Stimulated activated CD8-positive, alpha-beta memory T cell treated with anti-CD3 and anti-CD28 coated beads, Interleukin-15, amount 100 ng/mL, for 48 hours (primary cell): ENCODE results near the gene AAMDC.
"Not testable (repeated sequence)": the region's sequence is repeated elsewhere in the genome, so short reads cannot be mapped to it uniquely, and the experiment has no call there.

Experiments used
- DNase-seq, 2 donors: peaks; one replicate each; pipeline ENCODE4 v3.0.0-alpha.2; 2020; ENCODE audit warnings: low read depth in 2 of 2

The AAMDC gene

GRCh38 chr11:77821349-77821851 lies 456 bp downstream of the AAMDC start:
- DNase-seq: no peak

- DNase-seq: not testable (repeated sequence)
Measured at GRCh38 chr11:77822126-77822525, 1.2 kb downstream of the AAMDC start.

- DNase-seq: no peak
Measured at GRCh38 chr11:77823775-77824174, 2.8 kb downstream of the AAMDC start.

- no peak for DNase-seq
Measured at GRCh38 chr11:77828926-77829325, 8.0 kb downstream of the AAMDC start.

GRCh38 chr11:77833302-77833701 lies 12.4 kb downstream of the AAMDC start:
- no peak for DNase-seq

GRCh38 chr11:77842441-77843121 lies 21.6 kb downstream of the AAMDC start:
- DNase-seq: no peak

GRCh38 chr11:77843700-77844099 lies 22.8 kb downstream of the AAMDC start:
- DNase-seq: not testable (repeated sequence)

GRCh38 chr11:77851503-77851902 lies 30.6 kb downstream of the AAMDC start:
- DNase-seq: no peak

- no peak for DNase-seq
Measured at GRCh38 chr11:77854838-77855237, 33.9 kb downstream of the AAMDC start.

GRCh38 chr11:77857906-77858457 lies 37.0 kb downstream of the AAMDC start:
- not testable (repeated sequence) for DNase-seq

GRCh38 chr11:77861444-77861843 lies 40.5 kb downstream of the AAMDC start:
- DNase-seq: not testable (repeated sequence)

GRCh38 chr11:77865805-77866204 lies 44.9 kb downstream of the AAMDC start:
- no peak for DNase-seq

- no peak for DNase-seq
Measured at GRCh38 chr11:77866336-77866735, 45.4 kb downstream of the AAMDC start.

GRCh38 chr11:77868744-77869143 lies 47.8 kb downstream of the AAMDC start:
- no peak for DNase-seq

GRCh38 chr11:77871855-77872254 lies 50.9 kb downstream of the AAMDC start:
- no peak for DNase-seq

- no peak for DNase-seq
Measured at GRCh38 chr11:77873345-77873744, 52.4 kb downstream of the AAMDC start.

GRCh38 chr11:77874206-77874605 lies 53.3 kb downstream of the AAMDC start:
- DNase-seq: no peak

- DNase-seq: no peak
Measured at GRCh38 chr11:77876045-77876444, 55.1 kb downstream of the AAMDC start.

GRCh38 chr11:77878247-77878646 lies 57.3 kb downstream of the AAMDC start:
- DNase-seq: not testable (repeated sequence)

GRCh38 chr11:77879218-77879617 lies 58.3 kb downstream of the AAMDC start:
- DNase-seq: no peak

- DNase-seq: no peak
Measured at GRCh38 chr11:77882396-77882795, 61.5 kb downstream of the AAMDC start.

- DNase-seq: no peak
Measured at GRCh38 chr11:77883775-77884174, 62.8 kb downstream of the AAMDC start.

- DNase-seq: no peak
Measured at GRCh38 chr11:77884186-77884828, 63.4 kb downstream of the AAMDC start.
